A673 (cell line): ENCODE measurements around the gene AKNA.

Source experiments
- EZH2 ChIP-seq: fragments of 200-600 bp; sonication (generic); IDR thresholded peaks from 2 replicates; pipeline ENCODE4 v1.6.1; 2017; ENCODE audit warnings: borderline replicate concordance, low read depth, mild to moderate bottlenecking, mixed read lengths, antibody characterized with exemption, low read length; ENCODE audit not compliant: poor library complexity, severe bottlenecking
- TF ChIP-seq, protein P1 (sequence below): fragments of 300-800, 200-600 bp; sonication (generic); conservative IDR thresholded peaks from 2 replicates; pipeline ENCODE4 v1.5.1; 2017; ENCODE audit warnings: low read depth, mild to moderate bottlenecking, antibody characterized with exemption, low read length, moderate library complexity, mixed read lengths

DNA sequence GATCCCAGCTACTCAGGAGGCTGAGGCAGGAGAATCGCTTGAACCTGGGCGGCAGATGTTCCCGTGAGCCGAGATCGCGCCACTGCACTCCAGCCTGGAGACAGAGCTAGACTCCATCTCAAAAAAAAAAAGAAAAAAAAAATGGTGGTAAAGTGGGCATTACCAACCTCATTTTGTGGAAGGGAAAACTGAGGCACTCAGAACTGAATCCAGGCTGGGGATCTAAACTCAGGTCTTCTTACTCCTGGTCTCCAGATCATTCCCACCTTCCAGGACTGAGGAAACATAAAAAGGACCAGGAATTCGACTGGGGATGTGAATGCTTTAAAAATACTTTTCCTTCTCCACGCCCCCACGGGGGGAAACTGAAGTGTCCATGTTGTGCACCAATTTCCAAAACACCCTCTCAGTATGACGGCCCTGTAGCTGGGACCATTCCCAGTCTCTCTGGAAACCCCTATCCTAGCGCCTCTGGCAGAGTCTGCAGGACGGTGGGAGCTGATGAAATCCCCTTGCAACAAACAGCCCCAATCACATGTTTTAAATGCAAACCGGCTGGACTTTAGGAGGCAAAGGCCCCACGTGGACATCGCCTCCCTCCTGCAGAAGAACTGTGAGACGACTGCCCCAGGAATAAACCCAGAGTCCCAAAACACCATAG is 8.9 kb upstream of the AKNA start:
- TF ChIP-seq, protein P1, sequence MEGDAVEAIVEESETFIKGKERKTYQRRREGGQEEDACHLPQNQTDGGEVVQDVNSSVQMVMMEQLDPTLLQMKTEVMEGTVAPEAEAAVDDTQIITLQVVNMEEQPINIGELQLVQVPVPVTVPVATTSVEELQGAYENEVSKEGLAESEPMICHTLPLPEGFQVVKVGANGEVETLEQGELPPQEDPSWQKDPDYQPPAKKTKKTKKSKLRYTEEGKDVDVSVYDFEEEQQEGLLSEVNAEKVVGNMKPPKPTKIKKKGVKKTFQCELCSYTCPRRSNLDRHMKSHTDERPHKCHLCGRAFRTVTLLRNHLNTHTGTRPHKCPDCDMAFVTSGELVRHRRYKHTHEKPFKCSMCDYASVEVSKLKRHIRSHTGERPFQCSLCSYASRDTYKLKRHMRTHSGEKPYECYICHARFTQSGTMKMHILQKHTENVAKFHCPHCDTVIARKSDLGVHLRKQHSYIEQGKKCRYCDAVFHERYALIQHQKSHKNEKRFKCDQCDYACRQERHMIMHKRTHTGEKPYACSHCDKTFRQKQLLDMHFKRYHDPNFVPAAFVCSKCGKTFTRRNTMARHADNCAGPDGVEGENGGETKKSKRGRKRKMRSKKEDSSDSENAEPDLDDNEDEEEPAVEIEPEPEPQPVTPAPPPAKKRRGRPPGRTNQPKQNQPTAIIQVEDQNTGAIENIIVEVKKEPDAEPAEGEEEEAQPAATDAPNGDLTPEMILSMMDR = no peak
- TF ChIP-seq EZH2 = no peak
